ENCODE results near the gene PHF21A.
"Not testable (repeated sequence)": the region's sequence is repeated elsewhere in the genome, so short reads cannot be mapped to it uniquely, and the experiment has no call there.

The PHF21A gene

GRCh38 chr11:46006418-46007070, 114.7 kb downstream of the PHF21A start:
- Mint-ChIP-seq H3K9me3 (no peaks in the 10 kb centered on the region), H3K36me3 (ENCODE audit: low read depth) (no peaks in the 10 kb centered on the region), H3K4me3 (no peak overlapping the region), H3K27ac (no peak overlapping the region), H3K27me3 (no peaks in the 10 kb centered on the region), H3K4me1 (ENCODE audit: low read depth) (no peaks in the 10 kb centered on the region)

GRCh38 chr11:46003572-46003971, 117.7 kb downstream of the PHF21A start:
- no peaks in the 10 kb centered on the region for H3K27me3 Mint-ChIP-seq
- H3K4me3 Mint-ChIP-seq: no peak overlapping the region
- H3K9me3 Mint-ChIP-seq: no peaks in the 10 kb centered on the region
- no peak overlapping the region for H3K27ac Mint-ChIP-seq
- no peaks in the 10 kb centered on the region for H3K4me1 Mint-ChIP-seq (ENCODE audit: low read depth)
- H3K36me3 Mint-ChIP-seq (ENCODE audit: low read depth): no peaks in the 10 kb centered on the region

GRCh38 chr11:46002189-46002588, 119.1 kb downstream of the PHF21A start:
- no peaks in the 10 kb centered on the region for H3K4me1 Mint-ChIP-seq (ENCODE audit: low read depth)
- no peaks in the 10 kb centered on the region for H3K36me3 Mint-ChIP-seq (ENCODE audit: low read depth)
- no peaks in the 10 kb centered on the region for H3K9me3 Mint-ChIP-seq
- no peaks in the 10 kb centered on the region for H3K27me3 Mint-ChIP-seq
- no peak overlapping the region for H3K4me3 Mint-ChIP-seq
- H3K27ac Mint-ChIP-seq: no peak overlapping the region

GRCh38 chr11:46001448-46001914, 119.8 kb downstream of the PHF21A start:
- Mint-ChIP-seq H3K4me3 (no peak overlapping the region), H3K27ac (no peak overlapping the region), H3K36me3 (ENCODE audit: low read depth) (no peaks in the 10 kb centered on the region), H3K27me3 (no peaks in the 10 kb centered on the region), H3K4me1 (ENCODE audit: low read depth) (no peaks in the 10 kb centered on the region), H3K9me3 (no peaks in the 10 kb centered on the region)

- Mint-ChIP-seq H3K4me1 (ENCODE audit: low read depth) (no peaks in the 10 kb centered on the region), H3K27ac (no peak overlapping the region), H3K4me3 (no peak overlapping the region), H3K36me3 (ENCODE audit: low read depth) (no peaks in the 10 kb centered on the region), H3K27me3 (no peaks in the 10 kb centered on the region), H3K9me3 (no peaks in the 10 kb centered on the region)
These were observed 123.7 kb downstream of the PHF21A start for GRCh38 chr11:45997599-45997998.

- Mint-ChIP-seq H3K4me1 (ENCODE audit: low read depth) (peaks cover 3% of the 10 kb centered on the region), H3K9me3 (no peaks in the 10 kb centered on the region), H3K4me3 (no peak overlapping the region), H3K36me3 (ENCODE audit: low read depth) (no peaks in the 10 kb centered on the region), H3K27ac (no peak overlapping the region), H3K27me3 (no peaks in the 10 kb centered on the region)
These were observed 125.9 kb downstream of the PHF21A start for GRCh38 chr11:45995342-45995734.

GRCh38 chr11:45994371-45995341, 126.6 kb downstream of the PHF21A start:
- H3K27ac Mint-ChIP-seq: no peak overlapping the region
- no peak overlapping the region for H3K4me3 Mint-ChIP-seq

GRCh38 chr11:45993531-45994001, 127.7 kb downstream of the PHF21A start:
- Mint-ChIP-seq H3K27ac (no peak overlapping the region), H3K9me3 (no peaks in the 10 kb centered on the region), H3K27me3 (no peaks in the 10 kb centered on the region), H3K36me3 (ENCODE audit: low read depth) (no peaks in the 10 kb centered on the region), H3K4me3 (no peak overlapping the region), H3K4me1 (ENCODE audit: low read depth) (peaks cover 3% of the 10 kb centered on the region)

More at GRCh38 chr11:45994371-45995341, 126.6 kb downstream of the PHF21A start:
- Mint-ChIP-seq H3K27me3 (no peaks in the 10 kb centered on the region), H3K4me1 (ENCODE audit: low read depth) (peaks cover 3% of the 10 kb centered on the region), H3K36me3 (ENCODE audit: low read depth) (no peaks in the 10 kb centered on the region), H3K9me3 (no peaks in the 10 kb centered on the region)

- H3K4me1 Mint-ChIP-seq (ENCODE audit: low read depth): peaks cover 19% of the 10 kb centered on the region
These were observed 132.3 kb downstream of the PHF21A start for GRCh38 chr11:45988921-45989320.

GRCh38 chr11:45985212-45985611, 136.0 kb downstream of the PHF21A start:
- Mint-ChIP-seq H3K27me3 (no peaks in the 10 kb centered on the region), H3K9me3 (no peaks in the 10 kb centered on the region), H3K36me3 (ENCODE audit: low read depth) (no peaks in the 10 kb centered on the region), H3K4me1 (ENCODE audit: low read depth) (peaks cover 32% of the 10 kb centered on the region), H3K27ac (peak overlapping the region; percentile 15), H3K4me3 (no peak overlapping the region)

More at GRCh38 chr11:45988921-45989320, 132.3 kb downstream of the PHF21A start:
- H3K27ac Mint-ChIP-seq: no peak overlapping the region
- no peaks in the 10 kb centered on the region for H3K9me3 Mint-ChIP-seq
- H3K27me3 Mint-ChIP-seq: no peaks in the 10 kb centered on the region
- H3K36me3 Mint-ChIP-seq (ENCODE audit: low read depth): no peaks in the 10 kb centered on the region
- no peak overlapping the region for H3K4me3 Mint-ChIP-seq

- no peak overlapping the region for H3K27ac Mint-ChIP-seq
- peaks cover 32% of the 10 kb centered on the region for H3K4me1 Mint-ChIP-seq (ENCODE audit: low read depth)
- H3K36me3 Mint-ChIP-seq (ENCODE audit: low read depth): peaks cover 4% of the 10 kb centered on the region
These were observed 137.1 kb downstream of the PHF21A start for GRCh38 chr11:45984192-45984591.

GRCh38 chr11:45983471-45983845, 137.8 kb downstream of the PHF21A start:
- Mint-ChIP-seq H3K4me1 (ENCODE audit: low read depth) (peaks cover 32% of the 10 kb centered on the region), H3K9me3 (no peaks in the 10 kb centered on the region), H3K36me3 (ENCODE audit: low read depth) (peaks cover 6% of the 10 kb centered on the region), H3K27me3 (no peaks in the 10 kb centered on the region), H3K4me3 (no peak overlapping the region), H3K27ac (no peak overlapping the region)

More at GRCh38 chr11:45984192-45984591, 137.1 kb downstream of the PHF21A start:
- Mint-ChIP-seq H3K4me3 (no peak overlapping the region), H3K9me3 (no peaks in the 10 kb centered on the region), H3K27me3 (no peaks in the 10 kb centered on the region)

- Mint-ChIP-seq H3K27ac (peak overlapping the region; percentile 14), H3K9me3 (no peaks in the 10 kb centered on the region), H3K36me3 (ENCODE audit: low read depth) (peaks cover 6% of the 10 kb centered on the region), H3K27me3 (no peaks in the 10 kb centered on the region), H3K4me1 (ENCODE audit: low read depth) (peaks cover 32% of the 10 kb centered on the region), H3K4me3 (no peak overlapping the region)
These were observed 138.4 kb downstream of the PHF21A start for GRCh38 chr11:45982656-45983470.

- Mint-ChIP-seq H3K36me3 (ENCODE audit: low read depth) (peaks cover 12% of the 10 kb centered on the region), H3K4me1 (ENCODE audit: low read depth) (peaks cover 32% of the 10 kb centered on the region)
- H3K4me3 Mint-ChIP-seq, H3K9me3 Mint-ChIP-seq, H3K27ac Mint-ChIP-seq, H3K27me3 Mint-ChIP-seq: not testable (repeated sequence)
These were observed 139.4 kb downstream of the PHF21A start for GRCh38 chr11:45981826-45982225.

Data from stimulated activated naive CD8-positive, alpha-beta T cell treated with anti-CD3 and anti-CD28 coated beads, Interleukin-15, Interleukin-2, amounts not matched to agents 100 ng/mL and 50 ng/mL, for 24 hours (primary cell).